Hepatocyte (in vitro differentiated cells): ENCODE data around the gene COL4A3. TPM values are rescaled to one million over a fixed set of nuclear protein-coding genes. Genes with fewer than 3 reads are reported as not detected.

Experiments
- polyA plus RNA-seq: library from polyadenylated mRNA; unstranded; fragments of >200 nt; fragmentation: Nextera tagmentation; extraction: Ambion mirVana; gene quantifications from 2 replicates; pipeline ENCODE4 v1.2.1, GENCODE V29; 2016
- total RNA-seq: library from RNA; depleted of rRNA; stranded (reverse); fragments of >200 nt; gene quantifications from 2 replicates; pipeline ENCODE4 v1.2.3, GENCODE V29; 2014

COL4A3 gene
- total and polyA plus RNA-seq, 2 experiments from 2014 or later, result 0.50 TPM; not detected in 1

Other genes with a start within 250 kb of the COL4A3 start
- gene COL4A4, start 419 bp upstream of the COL4A3 start, total RNA-seq, result 1.7 and 3.0 TPM in 2 replicates
- 0.47 and 0.79 TPM in 2 replicates for gene COL4A4, start 419 bp upstream of the COL4A3 start, polyA plus RNA-seq
- gene MFF, start 160.6 kb downstream of the COL4A3 start, total RNA-seq, result 122 and 125 TPM in 2 replicates
- gene MFF, start 160.6 kb downstream of the COL4A3 start, polyA plus RNA-seq, result 106 and 111 TPM in 2 replicates
- 44.6 and 46.6 TPM in 2 replicates for gene TM4SF20, start 214.7 kb downstream of the COL4A3 start, total RNA-seq
- gene TM4SF20, start 214.7 kb downstream of the COL4A3 start, polyA plus RNA-seq, result 9.3 and 14.2 TPM in 2 replicates
- not detected in 2 replicates for gene SCYGR1, start 223.3 kb downstream of the COL4A3 start, total RNA-seq
- not detected in 2 replicates for gene SCYGR1, start 223.3 kb downstream of the COL4A3 start, polyA plus RNA-seq